HCEC 1CT (cell line): ENCODE measurements around the gene HNF1B.
A peak's percentile ranks its signal among the peaks of the same experiment; 100 is the strongest.
"Not testable (repeated sequence)": the region's sequence is repeated elsewhere in the genome, so short reads cannot be mapped to it uniquely, and the experiment has no call there.

Source experiments
- DNase-seq: peaks from one replicate; pipeline ENCODE4 v3.0.0-alpha.2; 2017

Gene HNF1B

DNA sequence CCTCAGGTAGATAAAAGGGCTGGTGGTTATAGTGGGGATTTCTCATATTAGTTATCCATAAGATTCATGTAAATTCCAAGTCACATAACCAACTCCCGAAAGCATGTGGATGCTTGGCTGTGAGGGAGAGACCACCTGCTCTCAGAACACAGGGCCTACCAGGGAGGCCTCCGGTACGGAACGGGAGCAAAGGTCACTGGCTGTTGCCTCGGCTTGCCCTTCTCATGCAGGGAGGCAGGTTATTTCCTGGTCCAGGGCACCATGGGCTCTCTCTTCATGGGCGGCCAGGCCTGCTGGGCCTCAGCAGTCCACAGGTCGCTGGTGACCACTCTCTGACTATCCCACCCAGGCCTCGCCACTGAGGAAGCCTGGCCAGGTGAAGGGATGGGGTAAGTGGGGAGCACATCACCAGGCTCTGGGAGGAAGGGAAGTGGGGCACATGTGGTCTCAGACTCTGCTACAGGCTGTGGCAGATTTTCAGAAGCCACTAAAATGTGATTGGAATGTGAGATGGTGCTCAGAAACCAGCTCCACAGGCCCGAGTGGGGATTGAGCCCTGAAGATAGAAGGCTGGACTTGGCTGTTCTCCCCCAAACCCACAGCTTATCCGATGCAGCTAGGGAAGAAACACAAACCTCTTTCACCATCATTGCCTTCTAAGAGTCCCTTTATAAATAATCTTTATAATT, 45.4 kb downstream of the HNF1B start:
- no peak for DNase-seq

GRCh38 chr17:37698911-37699255, 46.0 kb downstream of the HNF1B start:
- no peak for DNase-seq

DNA sequence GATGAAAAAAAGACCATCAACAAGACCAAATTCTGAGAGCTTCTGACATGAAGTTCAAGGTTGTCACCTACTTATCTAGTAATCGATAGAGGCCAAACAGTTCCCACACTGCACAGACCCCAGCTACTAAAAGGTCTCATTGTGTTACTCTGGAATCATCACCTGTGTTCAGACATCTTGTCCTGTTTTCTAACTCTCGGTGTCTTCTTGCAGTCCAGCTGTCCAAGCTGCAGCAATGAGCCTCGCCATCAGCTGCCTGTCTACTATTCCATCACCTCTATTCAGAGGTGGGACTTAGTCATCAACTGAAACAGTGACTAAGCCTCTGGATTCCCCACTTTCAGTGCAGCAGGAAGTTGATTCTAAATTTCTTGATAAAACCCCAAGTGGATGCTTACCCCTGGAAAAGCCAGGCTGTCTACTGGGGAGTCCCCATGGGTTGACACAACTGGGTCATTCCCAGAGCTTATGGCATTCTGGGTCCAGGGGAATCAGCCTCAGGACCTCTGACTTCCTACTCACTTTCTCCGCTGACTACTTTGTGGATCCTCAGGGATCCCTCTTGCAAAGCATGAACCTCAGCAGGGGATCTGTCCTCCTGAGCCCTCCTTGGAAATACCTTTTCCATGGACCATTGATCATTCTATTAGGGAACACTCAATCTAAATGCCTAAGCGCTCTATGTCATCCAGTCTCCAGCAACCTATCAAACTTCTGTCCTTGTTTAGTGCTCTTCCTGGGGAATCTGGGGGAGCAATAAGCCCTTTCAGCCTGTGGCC, 46.5 kb downstream of the HNF1B start:
- DNase-seq, result peak; percentile 49

- no peak for DNase-seq
Measured at GRCh38 chr17:37697381-37697780, 47.5 kb downstream of the HNF1B start.

DNA sequence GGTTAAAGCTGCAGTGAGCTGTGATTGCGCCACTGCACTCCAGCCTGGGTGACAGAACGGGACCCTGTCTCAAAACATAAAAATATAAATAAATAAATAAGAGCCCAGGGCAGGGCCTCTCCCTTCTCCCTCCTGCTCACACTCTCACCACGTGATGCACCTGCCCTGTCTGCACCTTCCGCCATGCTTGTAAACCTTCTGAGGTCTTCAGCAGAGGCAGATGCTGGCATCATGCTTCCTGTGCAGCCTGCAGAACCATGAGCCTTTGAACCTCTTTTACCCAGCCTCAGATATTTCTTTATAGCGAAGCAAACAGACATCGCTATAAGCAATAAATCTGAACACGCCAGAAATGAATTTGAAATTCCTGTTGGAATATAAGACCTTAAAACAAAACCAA, 48.5 kb downstream of the HNF1B start:
- DNase-seq, result no peak

- no peak for DNase-seq
Measured at GRCh38 chr17:37695726-37696125, 49.1 kb downstream of the HNF1B start.

DNA sequence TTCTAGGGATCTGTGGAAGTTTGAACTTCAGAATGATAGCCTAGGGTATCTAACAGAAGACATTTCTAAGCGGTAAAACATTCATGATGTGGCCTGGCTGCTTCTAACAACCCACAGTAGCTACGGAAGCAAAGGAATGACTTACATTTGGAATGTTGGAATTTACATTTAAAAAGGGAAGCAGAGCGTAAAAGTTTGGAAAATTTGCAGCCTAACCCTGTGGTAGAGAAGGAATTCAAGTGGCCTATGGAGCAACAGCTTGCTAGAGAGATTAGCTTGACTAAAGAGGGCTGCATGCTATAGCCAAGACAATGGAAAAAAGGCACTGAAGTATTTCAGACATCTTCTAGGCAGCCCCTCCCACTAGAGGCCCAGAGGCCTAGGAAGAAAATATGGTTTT, 50.1 kb downstream of the HNF1B start:
- DNase-seq, result no peak

GRCh38 chr17:37693328-37693727, 51.5 kb downstream of the HNF1B start:
- no peak for DNase-seq

DNA sequence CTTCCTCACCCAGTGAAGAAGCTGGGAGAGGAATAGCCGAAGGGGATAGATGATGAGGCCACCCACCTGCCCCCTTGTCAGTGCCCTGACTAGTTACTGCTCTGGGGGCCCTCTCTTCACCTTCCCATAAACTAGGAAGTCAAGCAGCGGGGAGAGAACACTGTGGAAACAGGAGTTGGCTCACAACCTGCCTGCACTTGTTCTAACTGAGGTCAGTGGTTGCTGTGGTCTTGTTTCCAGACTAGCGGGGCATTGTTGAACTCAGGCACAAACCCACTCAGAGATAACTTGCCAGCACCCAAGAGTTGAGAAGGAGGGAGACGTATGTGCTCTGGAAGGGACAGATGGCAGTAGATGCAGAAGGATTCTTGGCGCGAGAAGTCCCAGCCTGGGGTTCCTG, 53.1 kb downstream of the HNF1B start:
- DNase-seq, result no peak

- DNase-seq, result no peak
Measured at GRCh38 chr17:37689317-37689716, 55.5 kb downstream of the HNF1B start.

- no peak for DNase-seq
Measured at GRCh38 chr17:37683454-37683984, 61.3 kb downstream of the HNF1B start.

- no peak for DNase-seq
Measured at GRCh38 chr17:37682007-37682406, 62.9 kb downstream of the HNF1B start.

- DNase-seq, result not testable (repeated sequence)
Measured at GRCh38 chr17:37679995-37680394, 64.9 kb downstream of the HNF1B start.

DNA sequence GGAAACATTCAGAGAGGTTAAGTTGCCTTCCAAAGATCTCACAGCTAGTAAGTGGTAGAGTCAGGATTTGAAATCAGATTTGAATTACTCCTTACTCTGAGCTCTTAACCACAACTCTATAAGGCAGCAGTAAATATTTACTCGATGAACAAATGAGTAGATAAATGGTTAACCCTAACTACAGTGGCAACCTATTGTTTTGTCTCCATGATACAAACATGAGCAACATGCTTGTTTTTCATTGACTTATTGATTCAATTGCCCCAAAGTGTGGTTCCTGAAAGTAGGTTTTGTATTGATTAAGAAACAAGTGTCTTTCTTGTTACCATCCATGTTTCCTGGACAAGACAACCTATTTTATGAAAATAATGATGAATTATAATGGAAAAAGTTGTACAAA, 66.8 kb downstream of the HNF1B start:
- no peak for DNase-seq

GRCh38 chr17:37677021-37677420, 67.8 kb downstream of the HNF1B start:
- DNase-seq, result no peak

DNA sequence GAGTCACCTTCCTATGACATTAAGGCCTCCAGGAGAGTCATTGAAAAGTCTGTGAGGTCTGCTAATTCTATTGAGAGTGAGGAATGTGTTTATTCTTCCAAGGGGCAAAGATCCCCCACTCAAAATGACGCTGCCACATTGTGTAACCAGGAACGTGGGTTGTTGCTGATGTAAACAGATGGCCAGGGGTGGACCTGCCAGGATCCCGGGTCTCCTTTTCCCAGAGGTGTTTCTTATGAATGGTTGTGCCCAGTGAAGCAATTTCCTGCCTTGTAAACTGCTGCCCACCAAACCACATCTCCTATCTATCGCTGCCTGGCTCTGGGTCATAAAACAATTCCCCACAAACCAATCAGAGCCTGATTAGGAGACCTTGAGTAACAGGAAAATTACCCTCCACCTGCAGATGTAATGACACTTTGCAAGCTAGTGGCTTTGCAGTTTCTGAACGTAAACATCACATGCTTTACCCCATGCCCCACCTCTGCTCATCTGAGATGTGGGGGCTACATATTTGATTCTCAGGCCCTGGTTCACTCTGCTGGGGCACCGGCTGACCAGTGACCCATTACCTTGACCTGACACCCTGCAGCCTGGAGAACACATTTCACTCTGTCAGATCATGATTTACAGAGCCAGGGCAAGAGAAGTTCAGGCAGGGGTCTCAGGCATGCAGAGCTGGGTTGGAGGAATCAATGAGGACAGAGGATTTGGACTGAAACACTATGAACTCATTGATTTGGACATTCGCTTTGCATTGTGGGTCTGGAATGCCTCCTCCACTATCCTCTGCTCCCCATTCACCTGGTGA, 68.5 kb downstream of the HNF1B start:
- no peak for DNase-seq

DNA sequence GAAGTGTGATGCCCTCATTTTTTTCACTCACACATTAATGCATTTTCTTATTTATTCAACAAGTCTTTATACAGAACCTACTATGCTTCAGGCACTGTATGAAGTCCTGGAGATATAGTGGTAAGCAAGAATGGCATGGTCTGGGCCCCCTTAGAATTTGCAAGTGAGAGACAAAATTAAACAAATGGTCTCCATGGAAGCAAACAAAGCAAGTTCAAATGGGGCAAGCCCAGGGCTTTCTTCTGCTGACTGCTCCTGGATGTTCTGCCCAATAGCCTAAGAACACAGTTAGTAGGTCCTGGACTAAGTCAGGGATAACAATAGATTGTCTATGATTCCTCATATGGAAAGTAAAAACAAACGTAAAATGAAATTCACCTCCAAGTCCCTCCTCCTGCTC, 70.3 kb downstream of the HNF1B start:
- no peak for DNase-seq

DNA sequence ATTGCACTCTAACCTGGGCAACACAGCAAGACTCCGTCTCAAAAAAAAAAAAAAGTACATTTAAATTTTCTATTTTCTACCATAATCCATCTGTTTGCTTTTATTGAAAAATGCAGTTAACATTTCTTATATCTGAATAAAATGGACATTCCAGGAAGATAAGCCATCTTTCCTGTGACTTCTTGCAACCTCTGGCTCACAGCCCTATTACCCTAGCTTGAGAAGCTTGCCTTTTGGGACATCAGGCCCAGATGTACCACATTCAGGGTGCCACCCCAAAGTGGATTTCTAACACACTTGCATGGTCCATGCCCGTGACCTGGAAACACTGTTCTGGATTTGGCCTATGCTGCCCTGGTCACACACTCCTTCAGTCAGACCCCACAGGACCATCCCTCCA, 71.5 kb downstream of the HNF1B start:
- DNase-seq, result peak; percentile 47

DNA sequence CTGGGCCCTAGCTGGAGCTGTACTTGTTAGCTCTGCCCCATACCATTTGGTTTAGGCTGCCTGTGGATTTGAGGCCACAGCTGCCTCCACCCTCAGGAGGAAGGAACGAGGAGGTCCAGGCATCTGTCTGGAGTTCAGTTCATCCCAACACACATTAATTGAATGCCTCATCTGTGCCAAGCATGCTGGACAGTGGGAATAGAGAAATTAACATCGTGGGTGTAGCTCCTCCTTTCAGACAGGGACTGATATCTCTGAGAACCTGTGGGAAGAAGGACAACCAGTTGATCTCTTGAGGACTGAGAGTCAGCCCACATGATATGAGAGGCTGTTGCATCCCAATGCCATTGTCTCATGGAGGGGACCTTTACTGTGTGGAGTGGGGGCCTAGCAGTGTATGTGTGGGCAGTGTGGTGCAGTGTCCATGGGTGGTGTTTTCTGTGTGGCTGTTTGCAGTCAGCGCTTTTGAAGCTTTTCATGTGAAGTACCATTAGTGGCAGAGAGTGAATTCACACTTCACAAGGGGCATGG, 72.2 kb downstream of the HNF1B start:
- no peak for DNase-seq

DNA sequence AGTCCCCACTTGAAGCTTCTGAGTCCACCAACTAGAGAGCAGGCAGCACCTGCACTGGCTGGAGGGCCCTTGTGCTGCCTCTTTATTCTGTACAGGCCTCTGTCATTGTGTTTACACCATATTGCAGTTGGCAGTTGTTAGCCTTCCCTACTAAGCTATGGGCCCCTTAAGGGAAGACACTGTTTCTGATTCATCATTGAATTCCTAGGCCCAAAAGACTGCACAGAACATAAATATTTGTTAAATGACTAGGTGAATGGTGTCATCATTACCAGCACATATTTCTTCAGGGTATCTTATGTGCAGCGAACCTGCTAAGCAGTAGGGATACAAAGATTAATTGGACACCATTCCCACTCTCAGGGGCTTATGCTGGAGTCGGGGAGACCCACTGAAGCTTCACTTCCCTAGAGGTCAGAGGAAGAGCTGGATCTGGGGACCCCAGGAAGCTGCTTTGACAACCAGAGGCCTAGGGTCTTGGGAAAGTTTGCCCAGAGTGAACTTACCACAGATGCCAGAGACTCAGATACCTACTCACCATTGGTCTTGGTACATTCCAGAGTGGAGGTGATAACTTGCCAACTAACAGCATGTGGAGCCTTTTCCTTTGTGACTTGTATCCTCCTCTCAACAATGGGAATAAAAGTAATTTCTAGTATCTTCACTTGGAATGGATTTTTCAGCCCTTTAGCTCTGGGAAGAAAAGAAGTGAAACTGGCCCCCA, 72.9 kb downstream of the HNF1B start:
- peak; percentile 97 for DNase-seq

DNA sequence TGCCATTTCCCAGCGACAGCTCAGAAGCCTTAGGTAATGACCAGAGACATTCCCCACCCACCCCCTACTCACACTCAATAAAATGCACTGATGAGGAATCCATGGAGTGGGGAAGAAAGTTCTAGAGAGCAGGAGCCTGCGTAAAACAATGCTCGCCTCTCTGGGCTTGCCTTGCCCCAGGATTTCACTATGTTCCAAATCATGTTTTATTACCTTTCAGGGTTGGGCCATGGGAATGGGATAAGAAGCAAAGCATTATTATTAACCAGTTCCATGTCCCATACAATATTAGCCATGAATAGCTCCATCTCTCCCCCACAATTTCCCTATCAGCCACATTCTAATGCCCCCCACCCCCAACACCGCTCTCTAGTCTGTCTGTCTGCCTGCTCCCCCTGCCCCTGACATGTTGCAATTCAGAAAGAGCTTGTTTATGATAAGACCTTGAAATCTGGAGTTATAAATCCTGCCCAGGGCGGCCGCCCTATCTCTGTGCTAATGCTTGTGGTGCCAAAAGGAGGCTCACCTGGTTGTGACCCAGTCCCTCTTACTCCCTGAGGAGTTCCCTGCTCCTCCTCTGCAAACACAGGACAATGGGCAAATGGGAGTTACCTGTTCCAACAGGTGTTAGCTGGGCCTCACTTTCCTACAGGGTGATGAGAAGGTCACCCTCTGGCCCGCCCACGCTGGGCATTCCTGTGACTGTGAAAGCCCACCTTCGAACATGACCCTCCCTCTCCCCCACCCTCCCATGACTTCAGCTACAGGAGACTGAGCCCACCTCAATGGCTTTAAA, 73.6 kb downstream of the HNF1B start:
- DNase-seq, result no peak

- DNase-seq, result no peak
Measured at GRCh38 chr17:37667039-37667438, 77.8 kb downstream of the HNF1B start.
